Endothelial cell of umbilical vein (primary cell): ENCODE results near the gene PIK3R6. TPM values are rescaled to one million over a fixed set of nuclear protein-coding genes. Genes with fewer than 3 reads are reported as not detected.

Experiments
- BruUV-seq: library from RNA; stranded (reverse); fragments of 400-500 nt; replicated peaks from 2 replicates; lab custom pipeline; 2021; lab: Mats Ljungman, UMichigan
- CTCF ChIA-PET: fragments of 300-600, 350-600 bp; sonication (Branson Sonifier 250); formaldehyde crosslinking; loops from one replicate; lab custom pipeline; 2021; ENCODE audit warnings: antibody characterized with exemption, inconsistent platforms; lab: Charles Lee
- POLR2A ChIA-PET: fragments of 300-600, 350-600 bp; sonication (Branson Sonifier 250); formaldehyde crosslinking; loops from one replicate; lab custom pipeline; 2021; ENCODE audit warnings: antibody characterized with exemption, inconsistent platforms; lab: Charles Lee
- DNase-seq: peaks from one replicate; pipeline ENCODE4 v3.0.0-alpha.2; 2011; ENCODE audit warnings: low read depth, low spot score
- FAIRE-seq: peaks from 2 replicates; lab custom pipeline; 2011; peaks lifted over from hg19 to GRCh38; lab: Jason Lieb, UNC
- H2AFZ ChIP-seq: 2 replicates; pipeline ENCODE4 v1.6.0; 2012; ENCODE audit warnings: low read depth, low read length, control low read depth, inconsistent platforms
- H3K27ac ChIP-seq: 2 replicates; pipeline ENCODE4 v1.5.1; 2011; ENCODE audit warnings: low read depth, mild to moderate bottlenecking, control low read depth, low read length, moderate library complexity; ENCODE audit not compliant: insufficient read depth
- H3K27me3 ChIP-seq, 2 experiments: 2 replicates each; pipeline versions ENCODE4 v1.6.0 to v1.6.1; 2011; ENCODE audit warnings: low read length in 2 of 2, mixed read lengths in 1 of 2; ENCODE audit not compliant: control insufficient read depth in 2 of 2, insufficient read depth in 2 of 2
- H3K36me3 ChIP-seq, 2 experiments: 2 replicates in 1 of 2; 3 replicates in 1 of 2; pipeline ENCODE4 v1.5.1; 2011; ENCODE audit warnings: low read length in 2 of 2, mild to moderate bottlenecking in 1 of 2, moderate library complexity in 1 of 2; ENCODE audit not compliant: control insufficient read depth in 2 of 2, insufficient read depth in 2 of 2; ENCODE audit errors: extremely low read depth in 1 of 2
- H3K4me1 ChIP-seq: 3 replicates; pipeline ENCODE4 v1.5.1; 2011; ENCODE audit warnings: mild to moderate bottlenecking, low read length; ENCODE audit not compliant: control insufficient read depth, insufficient read depth; ENCODE audit errors: extremely low read depth
- H3K4me2 ChIP-seq: 2 replicates; pipeline ENCODE4 v1.6.1; 2011; ENCODE audit warnings: low read length, control low read depth, mixed read lengths; ENCODE audit not compliant: insufficient read depth
- H3K4me3 ChIP-seq, 3 experiments: fragments of 200-600 bp in 1 of 3; sonication (generic), shearing (Covaris generic) in 1 of 3; replicated peaks in 1 of 3; 2 replicates each; pipeline ENCODE4 v1.5.1; 2011 to 2016; ENCODE audit warnings: control low read depth in 3 of 3, low read length in 3 of 3, mild to moderate bottlenecking in 2 of 3, inconsistent platforms in 1 of 3, low read depth in 1 of 3, moderate library complexity in 1 of 3; ENCODE audit not compliant: insufficient read depth in 1 of 3
- H3K79me2 ChIP-seq: 2 replicates; pipeline ENCODE4 v1.6.0; 2012; ENCODE audit warnings: low read length, inconsistent platforms; ENCODE audit not compliant: control insufficient read depth, insufficient read depth
- H3K9ac ChIP-seq: replicated peaks from 2 replicates; pipeline ENCODE3; 2011; ENCODE audit warnings: low read length, control low read depth; ENCODE audit not compliant: insufficient read depth; ENCODE audit errors: extremely low read depth
- H3K9me1 ChIP-seq: replicated peaks from 3 replicates; pipeline ENCODE4 v1.6.0; 2011; ENCODE audit warnings: mild to moderate bottlenecking, low read length; ENCODE audit not compliant: control insufficient read depth, insufficient read depth; ENCODE audit errors: extremely low read depth
- H3K9me3 ChIP-seq: replicated peaks from 2 replicates; pipeline ENCODE4 v1.5.1; 2012; ENCODE audit warnings: low read length, inconsistent platforms; ENCODE audit not compliant: control insufficient read depth, insufficient read depth
- H4K20me1 ChIP-seq: replicated peaks from 2 replicates; pipeline ENCODE3; 2011; ENCODE audit warnings: mild to moderate bottlenecking, low read length; ENCODE audit not compliant: control insufficient read depth, insufficient read depth; ENCODE audit errors: extremely low read depth
- EZH2 ChIP-seq: IDR thresholded peaks from 2 replicates; pipeline ENCODE4 v1.6.1; 2012; ENCODE audit warnings: borderline replicate concordance, low read depth, mild to moderate bottlenecking, moderate library complexity, low read length, inconsistent platforms; ENCODE audit not compliant: severe bottlenecking
- FOS ChIP-seq: IDR thresholded peaks from 2 replicates; pipeline ENCODE4 v1.6.1; 2011; ENCODE audit warnings: mild to moderate bottlenecking, low read length, moderate library complexity, borderline replicate concordance; ENCODE audit not compliant: insufficient read depth
- GATA2 ChIP-seq: IDR thresholded peaks from 2 replicates; pipeline ENCODE4 v1.7.0; 2011; ENCODE audit warnings: low read depth, mild to moderate bottlenecking, moderate library complexity, mixed read lengths, low read length; ENCODE audit not compliant: insufficient read length, insufficient read depth
- JUN ChIP-seq: IDR thresholded peaks from 2 replicates; pipeline ENCODE4 v1.6.1; 2011; ENCODE audit warnings: borderline replicate concordance, low read depth; ENCODE audit not compliant: insufficient read length, insufficient read depth
- MYC ChIP-seq: IDR thresholded peaks from one replicate; pipeline ENCODE4 v1.6.1; 2011; ENCODE audit warnings: mild to moderate bottlenecking, low read depth, low read length
- POLR2A ChIP-seq: IDR thresholded peaks from 2 replicates; pipeline ENCODE4 v1.6.1; 2012; ENCODE audit warnings: low read depth, mild to moderate bottlenecking, control low read depth, low read length
- POLR2AphosphoS5 ChIP-seq: IDR thresholded peaks from 2 replicates; pipeline ENCODE4 v1.6.1; 2012; ENCODE audit warnings: low read depth, mild to moderate bottlenecking, control low read depth, low read length, moderate library complexity; ENCODE audit not compliant: insufficient read depth
- dilution Hi-C: fragments of 300-500 bp; cut with MboI; formaldehyde crosslinking; loops from one replicate; pipeline ENCODE4 v1.15.0; 2019; ENCODE audit warnings: low sequenced_read_pairs; ENCODE audit not compliant: extremely low pct_ligation_motif_present
- intact Hi-C: fragments of 100-400 bp; cut with micrococcal nuclease; formaldehyde crosslinking; loops from one replicate; pipeline ENCODE4 v1.10.0; 2022
- polyA plus RNA-seq, 4 experiments: library from polyadenylated mRNA; depleted of rRNA in 3 of 4; stranded (reverse) in 3 of 4; unstranded in 1 of 4; fragments of >200 nt; gene quantifications; 2 replicates each; pipeline versions ENCODE4 v1.2.1 to v1.2.3, GENCODE V29; 2011 to 2012; ENCODE audit warnings: missing spikeins in 1 of 4
- total RNA-seq: library from RNA; stranded (reverse); gene quantifications from 2 replicates; pipeline ENCODE4 v1.2.3, GENCODE V29; 2021
- TF ChIP-seq, protein P1 (sequence below), 2 donors: IDR thresholded peaks; 1 replicate in 1 of 2; 2 replicates in 1 of 2; pipeline ENCODE4 v1.5.1; 2011; ENCODE audit warnings: low read length in 2 of 2, mild to moderate bottlenecking in 2 of 2, moderate library complexity in 2 of 2, control low read depth in 1 of 2, inconsistent platforms in 1 of 2, low read depth in 1 of 2; ENCODE audit not compliant: insufficient read depth in 1 of 2; ENCODE audit errors: extremely low read depth in 1 of 2
- TF ChIP-seq, protein P2 (sequence below): IDR thresholded peaks from 2 replicates; pipeline ENCODE4 v1.6.1; 2011; ENCODE audit not compliant: insufficient read depth, insufficient read length

PIK3R6 gene
- total and polyA plus RNA-seq, 2 donors (not counting 3 experiments of a cell fraction or from before 2014, with no cell fraction given) = not detected

DNA sequence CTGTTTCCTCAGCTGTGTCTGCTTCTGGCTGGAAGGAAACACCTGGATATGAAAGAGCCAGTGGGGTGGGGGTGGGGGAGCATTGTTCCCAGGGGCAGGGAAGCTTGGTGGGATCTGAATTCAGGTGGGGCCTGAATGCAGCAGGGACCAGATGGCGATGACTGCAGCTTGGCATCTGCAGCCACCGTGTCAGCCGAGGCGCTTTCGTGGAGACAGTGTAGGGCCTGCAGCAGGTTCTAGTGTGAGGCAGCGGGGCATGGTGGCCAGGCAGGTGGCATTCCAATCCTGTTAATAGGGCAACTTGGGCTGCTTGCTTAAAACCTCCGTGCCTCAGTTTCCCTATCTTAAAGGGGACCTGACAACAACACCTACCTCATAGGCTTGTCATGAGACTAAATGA lies 1.7 kb downstream of the PIK3R6 start:
- no peaks in the 10 kb centered on the region for H3K9me1 ChIP-seq
- no peak overlapping the region for H3K9ac ChIP-seq
- H3K36me3 ChIP-seq = no peaks in the 10 kb centered on the region
- no peak overlapping the region for H3K4me2 ChIP-seq
- no peak overlapping the region for H3K27ac ChIP-seq
- POLR2A ChIA-PET = no interaction called here
- no peaks in the 10 kb centered on the region for H4K20me1 ChIP-seq
- BruUV-seq = no TSS peak
- H3K27me3 ChIP-seq = no peaks in the 10 kb centered on the region
- FAIRE-seq (no peak), DNase-seq (no peak)
- TF ChIP-seq FOS (no peak), MYC (no peak), JUN (no peak), POLR2AphosphoS5 (no peak), GATA2 (no peak), EZH2 (no peak), POLR2A (no peak)
- TF ChIP-seq, protein P1, sequence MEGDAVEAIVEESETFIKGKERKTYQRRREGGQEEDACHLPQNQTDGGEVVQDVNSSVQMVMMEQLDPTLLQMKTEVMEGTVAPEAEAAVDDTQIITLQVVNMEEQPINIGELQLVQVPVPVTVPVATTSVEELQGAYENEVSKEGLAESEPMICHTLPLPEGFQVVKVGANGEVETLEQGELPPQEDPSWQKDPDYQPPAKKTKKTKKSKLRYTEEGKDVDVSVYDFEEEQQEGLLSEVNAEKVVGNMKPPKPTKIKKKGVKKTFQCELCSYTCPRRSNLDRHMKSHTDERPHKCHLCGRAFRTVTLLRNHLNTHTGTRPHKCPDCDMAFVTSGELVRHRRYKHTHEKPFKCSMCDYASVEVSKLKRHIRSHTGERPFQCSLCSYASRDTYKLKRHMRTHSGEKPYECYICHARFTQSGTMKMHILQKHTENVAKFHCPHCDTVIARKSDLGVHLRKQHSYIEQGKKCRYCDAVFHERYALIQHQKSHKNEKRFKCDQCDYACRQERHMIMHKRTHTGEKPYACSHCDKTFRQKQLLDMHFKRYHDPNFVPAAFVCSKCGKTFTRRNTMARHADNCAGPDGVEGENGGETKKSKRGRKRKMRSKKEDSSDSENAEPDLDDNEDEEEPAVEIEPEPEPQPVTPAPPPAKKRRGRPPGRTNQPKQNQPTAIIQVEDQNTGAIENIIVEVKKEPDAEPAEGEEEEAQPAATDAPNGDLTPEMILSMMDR (IDR thresholded peaks at IDR 0.05; ENCODE audit: extremely low read depth in 1 of 2, insufficient read depth in 1 of 2, low read depth in 1 of 2, low read length in 2 of 2) = no peak
- TF ChIP-seq, protein P2, sequence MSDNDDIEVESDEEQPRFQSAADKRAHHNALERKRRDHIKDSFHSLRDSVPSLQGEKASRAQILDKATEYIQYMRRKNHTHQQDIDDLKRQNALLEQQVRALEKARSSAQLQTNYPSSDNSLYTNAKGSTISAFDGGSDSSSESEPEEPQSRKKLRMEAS = no peak
- H2AFZ ChIP-seq = no peak overlapping the region
- no peaks in the 10 kb centered on the region for H3K79me2 ChIP-seq
- intact Hi-C loops = no loop called here
- H3K4me3 ChIP-seq = no peak overlapping the region
- no peaks in the 10 kb centered on the region for H3K9me3 ChIP-seq
- CTCF ChIA-PET = no interaction called here
- dilution Hi-C loops = no loop called here
- no peaks in the 10 kb centered on the region for H3K4me1 ChIP-seq
